ENCODE data around the gene IPO9.

The IPO9 gene

DNA sequence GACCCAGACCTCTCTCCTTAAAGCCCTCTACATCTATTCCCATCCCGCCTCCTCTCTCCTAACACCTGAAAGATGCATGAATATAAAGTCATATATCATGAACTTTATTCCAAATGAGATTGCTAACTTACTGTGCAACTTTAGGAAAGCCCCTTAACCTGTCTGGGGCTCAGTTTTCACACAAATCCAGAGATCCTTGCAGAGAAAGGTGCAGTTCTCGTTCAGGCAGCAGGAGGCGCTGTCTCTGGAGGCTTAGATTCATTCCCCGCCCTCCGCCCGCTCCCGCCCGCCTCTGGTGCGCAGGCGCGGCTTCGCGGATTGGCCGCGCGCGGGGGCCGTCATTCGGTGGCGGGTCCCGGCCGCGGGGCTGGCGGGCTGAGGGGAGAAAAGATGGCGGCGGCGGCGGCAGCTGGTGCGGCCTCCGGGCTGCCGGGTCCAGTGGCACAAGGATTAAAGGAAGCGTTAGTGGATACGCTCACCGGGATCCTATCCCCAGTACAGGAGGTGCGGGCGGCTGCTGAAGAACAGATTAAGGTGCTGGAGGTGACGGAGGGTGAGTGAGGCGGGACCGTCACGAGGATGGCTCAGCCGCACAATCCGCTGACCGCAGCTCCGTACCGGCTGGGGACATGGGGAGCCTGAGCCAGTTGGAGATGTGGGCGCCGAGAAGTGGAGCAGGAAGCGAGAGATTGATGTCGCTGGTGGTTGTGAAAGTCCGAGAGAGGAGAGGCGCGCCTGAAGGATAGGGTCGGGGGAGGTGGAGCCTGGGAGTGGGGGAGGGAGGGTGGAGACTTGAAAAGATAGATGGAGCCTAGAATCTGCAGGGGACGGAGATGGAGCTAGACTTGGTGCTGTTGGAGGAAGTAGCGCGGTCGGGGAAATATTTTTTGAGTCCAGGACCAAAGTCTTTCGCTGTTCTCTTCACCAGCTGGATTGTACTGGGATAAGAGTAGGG lies at the start of gene IPO9:
IPO9 (plus strand) TSS at position 338 of the 955 bp plus-strand sequence; CDS start at position 391, 53 bp downstream.
- DNase-seq (ENCODE audit: low read depth): peak; percentile 88

DNA sequence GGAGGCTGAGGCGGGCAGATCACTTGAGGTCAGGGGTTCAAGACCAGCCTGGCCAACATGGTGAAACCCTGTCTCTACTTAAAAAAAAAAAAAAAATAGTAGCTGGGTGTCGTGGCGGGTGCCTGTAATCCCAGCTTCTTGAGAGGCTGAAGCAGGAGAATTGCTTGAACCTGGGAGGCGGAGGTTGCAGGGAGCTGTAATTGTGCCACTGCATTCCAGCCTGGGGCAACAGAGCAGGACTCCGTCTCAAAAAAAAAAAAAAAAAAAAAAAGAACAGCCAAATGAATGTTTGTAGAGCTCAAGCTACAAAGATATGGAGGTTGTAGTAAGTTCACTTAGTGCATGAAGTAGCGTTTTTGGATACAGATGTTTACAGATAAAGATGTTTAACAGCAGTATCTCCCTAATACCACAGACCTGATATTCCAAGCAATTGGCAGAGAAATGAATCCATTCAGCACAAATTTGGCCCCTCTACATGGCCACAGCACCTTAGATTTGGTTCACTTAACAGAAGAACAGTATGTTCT lies 49.5 kb upstream of the IPO9 start:
- no peak for DNase-seq (ENCODE audit: low read depth)

DNA sequence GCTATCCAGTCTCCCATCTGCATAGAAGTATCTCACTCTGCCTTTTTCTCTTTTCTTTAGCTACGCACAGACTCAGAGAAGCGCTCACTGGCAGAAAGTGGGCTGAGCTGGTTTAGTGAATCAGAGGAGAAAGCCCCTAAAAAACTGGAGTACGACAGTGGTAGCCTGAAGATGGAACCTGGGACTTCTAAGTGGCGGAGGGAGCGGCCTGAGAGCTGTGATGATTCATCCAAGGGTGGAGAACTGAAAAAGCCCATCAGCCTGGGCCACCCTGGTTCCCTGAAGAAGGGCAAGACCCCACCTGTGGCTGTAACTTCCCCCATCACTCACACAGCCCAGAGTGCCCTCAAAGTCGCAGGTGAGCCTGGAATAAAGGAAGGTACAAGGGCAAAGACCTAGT lies 48.0 kb upstream of the IPO9 start:
- no peak for DNase-seq (ENCODE audit: low read depth)

DNA sequence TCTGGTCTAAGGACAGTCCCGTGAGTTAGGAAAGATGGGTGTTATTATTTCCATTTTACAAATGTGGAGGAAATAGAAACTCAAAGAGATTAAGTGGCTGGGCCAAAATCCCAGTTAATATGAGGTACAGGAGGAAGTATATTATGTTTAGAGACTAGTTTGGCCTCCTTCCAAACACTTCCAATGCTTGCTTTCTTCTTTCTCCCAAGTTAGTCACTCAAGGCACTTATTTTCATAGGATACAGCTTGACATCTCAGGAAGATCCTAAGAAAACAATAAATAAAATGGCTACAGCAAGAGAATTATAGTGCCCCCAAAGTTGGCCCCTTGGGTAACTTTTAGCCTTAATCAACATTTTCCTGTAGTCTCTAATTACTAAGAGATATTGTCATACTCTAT lies 47.5 kb upstream of the IPO9 start:
- no peak for DNase-seq (ENCODE audit: low read depth)

DNA sequence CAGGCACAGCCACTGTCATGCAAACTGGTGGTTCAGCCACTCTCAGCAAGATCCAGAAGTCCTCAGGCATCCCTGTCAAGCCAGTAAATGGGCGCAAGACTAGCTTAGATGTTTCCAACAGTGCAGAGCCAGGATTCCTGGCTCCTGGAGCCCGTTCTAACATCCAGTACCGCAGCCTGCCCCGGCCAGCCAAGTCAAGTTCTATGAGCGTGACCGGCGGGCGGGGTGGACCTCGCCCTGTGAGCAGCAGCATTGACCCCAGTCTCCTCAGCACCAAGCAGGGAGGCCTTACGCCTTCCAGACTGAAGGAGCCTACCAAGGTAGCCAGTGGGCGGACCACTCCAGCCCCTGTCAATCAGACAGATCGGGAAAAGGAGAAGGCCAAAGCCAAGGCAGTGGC lies 46.6 kb upstream of the IPO9 start:
- DNase-seq (ENCODE audit: low read depth): no peak

DNA sequence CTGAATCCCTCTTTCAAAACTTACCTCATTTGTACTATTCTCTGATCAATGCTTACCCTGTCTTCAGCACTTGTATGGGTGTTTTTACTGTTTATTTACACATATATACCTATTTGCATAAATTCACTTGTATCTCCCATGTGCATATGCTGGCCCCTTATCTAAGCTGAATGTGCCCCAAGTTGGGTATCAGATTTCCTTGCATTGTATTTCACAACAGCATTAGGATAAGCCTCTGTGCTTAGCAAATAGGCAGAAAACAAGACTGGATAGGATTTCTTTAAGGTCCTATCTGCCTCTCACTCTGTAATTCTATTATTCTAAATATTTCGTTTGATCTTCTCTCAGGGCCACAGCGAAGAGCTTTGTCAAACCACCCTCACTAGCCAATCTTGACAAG lies 45.9 kb upstream of the IPO9 start:
- DNase-seq (ENCODE audit: low read depth): no peak

DNA sequence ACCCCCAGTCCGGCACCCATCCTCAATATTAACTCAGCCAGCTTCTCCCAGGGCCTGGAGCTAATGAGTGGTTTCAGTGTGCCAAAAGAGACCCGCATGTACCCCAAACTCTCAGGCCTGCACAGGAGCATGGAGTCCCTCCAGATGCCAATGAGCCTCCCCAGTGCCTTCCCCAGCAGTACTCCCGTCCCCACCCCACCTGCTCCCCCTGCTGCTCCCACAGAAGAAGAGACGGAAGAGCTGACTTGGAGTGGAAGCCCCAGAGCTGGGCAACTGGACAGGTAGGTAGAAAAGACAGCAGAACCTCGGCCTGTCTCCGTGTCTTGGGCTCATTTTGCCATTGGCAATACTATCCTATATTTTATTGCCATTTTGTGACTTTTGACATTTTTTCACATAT lies 45.4 kb upstream of the IPO9 start:
- DNase-seq (ENCODE audit: low read depth): no peak

DNA sequence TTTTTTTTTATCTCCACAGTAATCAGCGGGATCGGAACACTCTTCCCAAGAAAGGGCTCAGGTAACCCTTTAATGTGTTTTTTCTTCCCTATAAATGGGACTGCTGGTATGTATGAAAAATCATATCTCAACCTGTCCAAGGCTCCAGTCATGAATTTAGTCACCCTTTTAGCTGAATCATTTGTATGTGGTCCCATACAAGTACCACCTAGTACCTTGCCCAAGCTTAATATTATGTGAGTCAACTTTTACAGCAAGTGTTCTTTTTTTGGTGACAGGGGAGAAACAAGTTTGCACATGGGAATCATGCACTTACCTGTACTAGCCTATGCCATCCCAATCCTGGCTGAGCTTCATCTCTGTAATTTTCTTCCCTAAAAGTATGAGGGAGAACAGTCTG lies 43.7 kb upstream of the IPO9 start:
- no peak for DNase-seq (ENCODE audit: low read depth)

DNA sequence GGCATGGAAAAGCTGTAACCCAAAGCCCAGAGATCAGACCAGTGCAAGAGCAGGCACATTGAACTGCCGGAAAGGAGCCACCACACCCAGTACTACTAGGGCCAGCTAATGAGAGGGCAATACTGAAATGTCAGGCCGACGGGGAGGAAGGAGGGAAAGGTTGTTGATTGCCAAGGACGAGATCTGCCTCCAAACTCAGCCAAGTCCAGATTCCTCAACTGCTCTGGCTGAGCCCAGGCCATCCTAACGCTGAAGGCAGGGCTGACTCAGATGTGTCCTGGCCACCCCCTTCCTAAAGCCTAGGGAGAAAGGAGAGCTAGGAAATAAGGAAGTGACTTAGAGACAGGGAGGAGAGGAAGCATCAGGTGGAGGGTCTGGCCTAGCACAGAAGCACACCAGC lies 42.1 kb upstream of the IPO9 start:
- peak; percentile 70 for DNase-seq (ENCODE audit: low read depth)

DNA sequence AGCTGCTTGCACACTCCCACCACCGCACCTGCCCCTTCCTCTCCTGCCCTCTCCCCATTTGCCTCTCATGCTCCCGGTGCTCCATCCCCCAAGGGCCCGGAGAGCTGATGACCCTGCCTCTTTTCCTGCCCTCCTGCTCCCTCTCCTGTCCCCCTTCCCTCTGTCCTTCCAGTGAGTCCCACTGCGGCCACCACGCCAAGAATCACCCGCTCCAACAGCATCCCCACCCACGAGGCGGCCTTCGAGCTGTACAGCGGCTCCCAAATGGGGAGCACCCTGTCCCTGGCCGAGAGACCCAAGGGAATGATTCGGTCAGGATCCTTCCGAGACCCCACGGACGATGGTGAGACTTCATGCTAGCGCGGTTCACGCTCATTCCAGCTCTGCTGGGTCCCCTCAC lies 40.7 kb upstream of the IPO9 start:
- DNase-seq (ENCODE audit: low read depth): no peak

DNA sequence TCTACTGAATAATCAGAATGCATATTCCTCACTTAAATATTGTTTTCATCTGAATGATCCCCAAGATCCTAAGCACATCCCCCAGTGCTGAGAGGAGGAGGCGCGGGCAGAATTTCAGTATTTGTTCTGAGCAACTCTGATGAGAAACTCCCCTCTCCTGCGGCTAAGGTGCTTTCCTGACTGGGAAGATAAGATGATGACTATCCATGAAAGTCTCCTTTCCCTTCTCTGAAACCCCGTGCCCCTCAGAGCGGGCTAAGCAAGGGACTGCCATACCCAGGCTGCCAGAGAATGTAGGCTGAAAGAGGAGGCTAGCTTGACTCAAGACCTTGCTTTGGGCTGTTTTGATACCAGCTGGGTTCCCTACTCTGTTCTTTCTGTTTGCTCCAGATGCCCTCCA lies 39.7 kb upstream of the IPO9 start:
- no peak for DNase-seq (ENCODE audit: low read depth)

DNA sequence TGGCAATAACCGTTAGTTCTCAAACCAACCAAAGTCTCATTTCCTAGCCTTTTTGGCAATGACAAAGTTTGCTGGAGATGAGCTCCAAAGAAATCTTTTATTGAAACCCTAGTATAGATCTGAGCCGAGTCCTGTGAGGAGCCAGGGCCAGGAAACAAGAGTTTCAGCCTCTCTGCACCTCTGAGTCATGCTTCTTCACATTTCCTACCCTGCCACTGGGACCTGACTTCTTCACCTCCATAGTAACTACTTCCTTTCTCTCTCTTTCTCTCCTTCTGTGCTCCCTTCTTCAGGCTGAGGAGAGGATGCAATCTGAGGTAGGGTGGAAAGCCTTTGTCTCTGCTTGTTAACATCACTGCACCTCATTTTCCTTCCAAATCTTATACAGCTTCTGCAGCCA lies 38.7 kb upstream of the IPO9 start:
- DNase-seq (ENCODE audit: low read depth): peak; percentile 68

DNA sequence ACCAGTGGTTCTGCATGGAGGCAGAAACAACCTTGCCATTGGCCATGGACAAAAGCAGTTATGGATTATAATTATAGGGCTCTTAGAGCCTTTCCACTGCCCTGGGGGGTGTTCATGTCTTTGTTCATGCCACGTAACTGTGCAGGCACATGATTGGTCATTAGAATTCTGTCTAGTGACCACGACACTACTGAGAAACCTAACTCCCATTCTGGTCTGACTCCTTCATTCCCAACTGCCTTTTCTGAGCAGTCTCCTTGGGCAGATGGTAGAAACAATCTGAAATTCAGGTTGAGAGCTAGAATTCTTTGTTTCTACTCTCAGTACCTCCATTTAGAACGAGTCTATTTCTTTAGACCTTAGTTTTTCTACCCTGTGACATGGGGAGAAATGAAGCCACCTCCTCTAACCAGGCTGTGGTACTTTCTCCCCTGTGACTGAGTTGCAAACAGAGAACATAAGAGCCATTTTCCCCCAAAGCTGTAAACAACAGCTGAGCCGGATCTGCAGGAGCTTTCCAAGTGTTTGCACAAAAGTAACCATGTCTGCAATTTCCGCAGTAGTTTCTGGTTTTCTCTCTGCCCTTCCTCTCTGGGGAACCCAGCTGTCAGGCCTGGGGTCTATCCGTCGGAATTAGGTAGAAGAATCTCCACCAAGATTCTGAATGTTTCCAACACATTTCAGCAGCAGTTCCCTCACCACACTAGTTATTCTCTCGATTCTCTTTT lies 37.7 kb upstream of the IPO9 start:
- no peak for DNase-seq (ENCODE audit: low read depth)

DNA sequence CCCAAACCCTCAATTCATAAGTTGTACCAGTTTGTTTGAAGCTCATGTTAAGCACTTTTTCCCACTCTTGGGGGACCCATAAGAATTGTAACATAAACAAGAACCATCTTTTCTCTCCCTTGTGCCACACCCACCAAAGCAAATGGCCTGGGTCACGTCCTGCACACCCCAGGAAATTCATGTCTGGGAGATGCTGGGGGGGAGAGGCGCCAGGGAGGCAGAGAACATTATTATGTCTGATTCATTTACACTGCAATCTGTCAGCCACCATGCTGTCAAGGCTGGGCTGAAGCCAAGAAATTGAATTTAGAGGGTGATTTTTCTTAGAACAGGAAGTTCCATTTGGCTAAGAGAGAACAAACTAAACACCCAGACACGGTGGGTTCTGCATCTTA lies 37.2 kb upstream of the IPO9 start:
- DNase-seq (ENCODE audit: low read depth): no peak

DNA sequence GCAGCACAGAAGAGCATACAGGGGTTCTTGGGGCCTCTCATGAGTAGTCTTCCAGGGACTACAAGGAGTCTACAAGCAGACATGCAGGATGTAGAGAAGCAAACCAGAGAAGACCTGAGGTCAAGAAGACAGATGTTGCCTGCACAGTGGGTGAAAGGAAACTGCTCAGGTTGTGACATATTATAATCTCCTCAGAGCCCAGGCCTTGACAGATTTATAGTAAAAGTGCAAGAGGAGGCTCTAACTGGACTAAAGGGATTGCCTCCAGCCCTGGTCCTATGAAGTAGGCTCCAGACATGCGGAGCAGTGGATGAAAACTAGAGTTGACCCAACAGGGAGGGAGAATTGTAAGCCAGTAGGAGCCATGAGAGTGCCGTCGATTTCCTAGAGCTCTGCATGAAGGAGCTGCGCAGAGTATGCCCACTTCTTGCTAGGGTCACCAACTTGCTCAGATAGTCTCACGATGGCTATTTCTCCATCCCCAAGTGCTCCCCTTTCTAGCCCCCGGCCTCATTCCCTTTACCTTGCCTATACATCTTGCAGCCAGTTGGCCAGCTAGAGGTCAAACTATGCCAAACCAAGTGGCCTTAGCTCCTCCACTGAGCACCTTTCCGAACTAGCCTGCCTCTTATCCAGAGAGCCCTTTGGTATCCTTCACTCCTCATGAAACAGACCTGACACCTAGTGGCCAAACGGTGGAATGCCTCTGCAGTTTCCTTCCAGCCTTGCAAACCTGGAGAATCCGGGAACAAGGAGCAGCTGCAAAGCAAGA lies 36.2 kb upstream of the IPO9 start:
- peak; percentile 76 for DNase-seq (ENCODE audit: low read depth)

DNA sequence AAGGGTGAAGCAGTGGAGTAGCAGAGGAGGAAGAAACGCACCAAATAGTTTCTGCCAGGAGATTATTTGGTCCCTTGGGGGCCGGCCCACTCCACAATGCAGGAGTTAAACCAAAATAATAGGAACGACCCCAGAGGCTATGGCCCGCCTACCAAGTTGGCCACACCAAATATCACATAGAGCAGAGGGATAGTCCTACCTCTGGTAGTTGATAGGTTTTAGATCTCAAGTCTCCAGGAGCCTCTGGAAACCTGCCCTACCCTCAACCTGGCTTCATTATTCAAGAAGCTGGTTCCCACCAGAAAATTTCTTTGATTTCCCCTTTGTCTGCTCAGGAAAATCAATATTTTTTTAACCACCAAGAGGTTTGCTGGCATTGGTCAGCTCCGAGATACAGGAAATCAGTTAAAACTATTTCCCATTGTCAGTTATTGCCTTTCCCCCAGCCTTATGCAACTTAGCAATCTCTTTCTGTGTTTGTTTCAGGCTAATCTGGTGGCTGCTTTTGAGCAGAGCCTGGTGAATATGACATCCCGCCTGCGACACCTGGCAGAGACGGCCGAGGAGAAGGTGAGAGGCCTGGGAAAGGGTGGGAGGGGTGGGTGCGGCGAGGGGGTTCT lies 35.5 kb upstream of the IPO9 start:
- DNase-seq (ENCODE audit: low read depth): no peak

DNA sequence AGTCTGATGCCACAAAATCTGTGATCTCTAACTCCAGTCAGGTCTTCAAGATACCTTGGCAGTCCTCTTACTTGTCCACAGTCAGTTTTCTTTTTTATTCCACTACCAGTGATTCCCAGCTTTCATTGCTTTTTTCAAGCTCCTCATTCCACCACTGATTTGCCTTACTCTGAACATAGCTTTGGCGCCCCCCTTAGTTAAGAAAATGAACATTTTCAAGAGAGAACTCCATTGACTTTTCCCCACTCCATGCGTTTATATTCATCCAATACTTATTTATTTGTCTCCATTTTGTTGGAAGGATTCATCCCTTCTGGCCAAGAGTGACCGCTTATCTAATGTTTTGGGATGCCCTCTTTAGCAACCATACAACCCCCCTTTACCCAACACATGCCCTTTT lies 33.9 kb upstream of the IPO9 start:
- peak; percentile 35 for DNase-seq (ENCODE audit: low read depth)

DNA sequence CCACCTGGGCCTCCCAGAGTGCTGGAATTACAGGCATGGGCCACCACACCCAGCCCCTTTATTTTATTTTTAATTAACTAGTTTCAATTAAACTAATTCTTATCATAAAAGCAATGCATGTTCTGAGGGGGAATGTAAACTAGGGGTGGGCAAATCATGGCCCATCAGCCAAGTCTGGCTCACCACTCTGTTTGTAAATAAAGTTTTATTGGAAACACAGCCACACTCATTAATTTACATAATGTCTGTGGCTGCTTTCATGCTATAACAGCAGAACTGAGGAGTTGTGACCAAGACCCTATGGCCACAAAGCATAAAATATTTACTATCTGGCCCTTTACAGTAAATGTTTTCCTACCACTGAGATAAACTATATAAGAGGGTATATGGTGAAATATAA lies 28.7 kb upstream of the IPO9 start:
- no peak for DNase-seq (ENCODE audit: low read depth)

DNA sequence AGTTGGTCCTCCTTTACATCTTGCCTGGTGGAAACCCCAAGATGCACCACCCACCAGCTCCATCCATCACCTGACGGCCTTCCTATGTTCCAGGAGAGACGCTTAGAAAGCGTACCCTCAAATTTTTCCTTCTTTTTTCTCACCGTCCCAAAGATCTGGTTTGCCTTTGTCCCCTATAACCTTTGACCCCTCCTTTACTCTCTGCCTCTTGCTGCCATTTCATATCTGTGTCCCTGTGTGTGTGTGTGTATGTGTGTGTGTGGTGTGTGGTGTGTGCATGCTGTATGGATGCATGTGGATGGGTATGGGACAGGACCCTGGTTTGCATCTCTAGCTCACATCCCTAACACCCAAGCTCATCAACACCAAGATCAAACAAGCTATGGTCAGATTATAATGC lies 22.2 kb upstream of the IPO9 start:
- DNase-seq (ENCODE audit: low read depth): no peak

DNA sequence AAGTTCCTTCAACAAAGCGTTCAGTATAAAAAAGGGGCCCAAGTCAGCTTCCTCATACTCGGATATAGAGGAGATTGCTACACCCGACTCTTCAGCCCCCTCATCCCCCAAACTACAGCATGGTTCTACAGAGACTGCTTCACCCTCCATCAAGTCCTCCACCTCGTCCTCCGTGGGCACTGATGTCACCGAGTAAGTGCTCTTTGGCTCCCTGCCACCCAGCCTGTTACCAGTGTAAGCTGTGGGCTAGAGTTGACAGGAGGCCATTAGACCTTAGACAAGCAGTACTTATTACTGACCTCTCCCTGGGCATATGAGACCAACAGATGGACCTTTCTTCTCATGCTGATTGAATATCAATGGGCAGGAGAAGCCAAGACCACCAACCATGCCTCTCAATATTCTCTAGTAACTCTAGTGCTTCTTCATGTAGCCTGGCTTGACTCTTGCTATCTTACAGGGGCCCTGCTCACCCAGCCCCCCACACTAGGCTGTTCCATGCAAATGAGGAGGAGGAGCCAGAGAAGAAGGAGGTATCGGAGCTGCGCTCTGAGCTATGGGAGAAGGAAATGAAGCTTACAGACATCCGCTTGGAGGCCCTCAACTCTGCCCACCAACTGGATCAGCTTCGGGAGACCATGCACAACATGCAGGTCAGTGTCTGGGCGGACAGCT lies 20.9 kb upstream of the IPO9 start:
- no peak for DNase-seq (ENCODE audit: low read depth)

DNA sequence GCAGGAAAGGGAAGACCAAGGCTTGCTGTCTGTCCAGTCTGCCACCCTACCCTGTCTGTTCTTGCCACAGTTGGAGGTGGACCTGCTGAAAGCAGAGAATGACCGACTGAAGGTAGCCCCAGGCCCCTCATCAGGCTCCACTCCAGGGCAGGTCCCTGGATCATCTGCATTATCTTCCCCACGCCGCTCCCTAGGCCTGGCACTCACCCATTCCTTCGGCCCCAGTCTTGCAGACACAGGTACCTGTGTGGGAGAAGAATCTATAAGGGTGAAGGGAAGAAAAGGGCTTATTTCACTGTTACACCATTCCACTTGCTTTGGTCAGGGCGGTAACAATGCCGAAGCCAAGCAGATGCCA lies 20.3 kb upstream of the IPO9 start:
- DNase-seq (ENCODE audit: low read depth): no peak
